HG02571 (cell line): ENCODE measurements around the gene UFL1.
A peak's percentile ranks its signal among the peaks of the same experiment; 100 is the strongest.
"Not testable (repeated sequence)": the region's sequence is repeated elsewhere in the genome, so short reads cannot be mapped to it uniquely, and the experiment has no call there.

Experiments
- ATAC-seq: cut with Tn5 transposase; IDR thresholded peaks from one replicate; pipeline ENCODE4 v1.9.1; 2021; ENCODE audit warnings: mild to moderate bottlenecking, moderate library complexity; ENCODE audit not compliant: unreplicated experiment

Gene UFL1

GRCh38 chr6:96521644-96522464 is at the start of gene UFL1:
Gene UFL1, plus strand, starts transcription at chr6:96521806. Its CDS starts 68 bp downstream, at chr6:96521874.
- ATAC-seq = peak; percentile 96

- not testable (repeated sequence) for ATAC-seq
Observed at GRCh38 chr6:96472291-96472690, 49.3 kb upstream of the UFL1 start.

GRCh38 chr6:96478695-96479094 is 42.9 kb upstream of the UFL1 start:
- no peak for ATAC-seq

GRCh38 chr6:96491926-96492325 is 29.7 kb upstream of the UFL1 start:
- no peak for ATAC-seq

GRCh38 chr6:96499781-96500180 is 21.8 kb upstream of the UFL1 start:
- ATAC-seq = no peak

- no peak for ATAC-seq
Observed at GRCh38 chr6:96502915-96503314, 18.7 kb upstream of the UFL1 start.

- ATAC-seq = no peak
Observed at GRCh38 chr6:96505363-96505762, 16.2 kb upstream of the UFL1 start.

GRCh38 chr6:96509281-96509680 is 12.3 kb upstream of the UFL1 start:
- no peak for ATAC-seq

GRCh38 chr6:96520171-96521115 is 1.2 kb upstream of the UFL1 start:
- no peak for ATAC-seq

- ATAC-seq = peak; percentile 20
Observed at GRCh38 chr6:96521306-96521643, 331 bp upstream of the UFL1 start.

GRCh38 chr6:96522465-96523009 is 931 bp downstream of the UFL1 start:
- ATAC-seq = peak; percentile 20

GRCh38 chr6:96528193-96528592 is 6.6 kb downstream of the UFL1 start:
- no peak for ATAC-seq

GRCh38 chr6:96532399-96532798 is 10.8 kb downstream of the UFL1 start:
- no peak for ATAC-seq

GRCh38 chr6:96537726-96538125 is 16.1 kb downstream of the UFL1 start:
- no peak for ATAC-seq

GRCh38 chr6:96542702-96543101 is 21.1 kb downstream of the UFL1 start:
- no peak for ATAC-seq

- no peak for ATAC-seq
Observed at GRCh38 chr6:96545882-96546281, 24.3 kb downstream of the UFL1 start.

GRCh38 chr6:96547654-96548053 is 26.0 kb downstream of the UFL1 start:
- no peak for ATAC-seq

- no peak for ATAC-seq
Observed at GRCh38 chr6:96554558-96554957, 33.0 kb downstream of the UFL1 start.

- not testable (repeated sequence) for ATAC-seq
Observed at GRCh38 chr6:96559740-96560139, 38.1 kb downstream of the UFL1 start.

- no peak for ATAC-seq
Observed at GRCh38 chr6:96562886-96563285, 41.3 kb downstream of the UFL1 start, which contains the start of gene FHL5. Gene FHL5, plus strand, starts transcription at chr6:96563128. Its CDS starts 40,486 bp downstream, at chr6:96603614.

- ATAC-seq = no peak
Observed at GRCh38 chr6:96563853-96564252, 42.2 kb downstream of the UFL1 start.
